T-helper 2 cell treated with Interferon-gamma antibody and Interleukin-4, amounts not matched to agents 5 μg/mL and 100 μg/mL, for 36 hours (primary cell): ENCODE results near the gene KCNIP3.

Experiments used
- DNase-seq: peaks from one replicate; pipeline ENCODE4 v3.0.0; 2021; ENCODE audit warnings: low spot score
- H3K27ac Mint-ChIP-seq: one replicate; pipeline ENCODE4 v1.8.0; 2021; ENCODE audit warnings: mild to moderate bottlenecking, mixed read lengths
- H3K27me3 Mint-ChIP-seq: one replicate; pipeline ENCODE4 v1.8.0; 2021; ENCODE audit warnings: low read depth, mixed read lengths
- H3K36me3 Mint-ChIP-seq: one replicate; pipeline ENCODE4 v1.8.0; 2021; ENCODE audit warnings: low read depth, mixed read lengths
- H3K4me1 Mint-ChIP-seq: one replicate; pipeline ENCODE4 v1.8.0; 2021; ENCODE audit warnings: low read depth, mixed read lengths
- H3K4me3 Mint-ChIP-seq: one replicate; pipeline ENCODE4 v1.8.0; 2022; ENCODE audit warnings: mild to moderate bottlenecking, moderate library complexity, mixed read lengths
- H3K9me3 Mint-ChIP-seq: one replicate; pipeline ENCODE4 v1.8.0; 2021; ENCODE audit warnings: mixed read lengths

Gene KCNIP3

DNA sequence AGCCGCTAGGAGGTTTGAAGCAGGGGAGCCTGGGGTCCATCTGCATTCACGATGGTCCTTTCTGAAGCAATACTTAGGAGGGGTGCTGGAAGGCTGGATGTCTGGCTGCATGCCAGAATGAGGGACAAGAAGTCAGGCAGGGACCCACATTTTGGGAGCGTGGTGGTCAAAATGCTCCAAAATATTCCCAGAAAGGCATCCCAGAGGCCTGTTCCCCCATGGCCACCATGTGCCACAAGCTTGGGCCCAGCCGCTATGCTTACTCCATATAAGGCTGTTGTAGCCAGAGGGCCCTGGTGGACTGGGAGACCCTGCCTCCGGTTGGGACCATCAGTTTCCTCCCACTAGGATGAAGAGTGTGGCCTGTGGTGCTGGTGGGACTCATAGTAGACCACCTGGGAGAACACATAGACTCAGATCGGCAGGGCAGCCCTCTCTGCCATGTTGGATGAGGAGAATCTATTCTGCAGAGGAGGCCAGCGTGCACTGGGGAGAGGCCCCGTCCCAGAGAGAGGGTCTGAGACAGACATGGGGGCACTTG lies 26.5 kb upstream of the KCNIP3 start:
- Mint-ChIP-seq H3K4me1 (no peaks in the 10 kb centered on the region), H3K4me3 (no peak overlapping the region), H3K27me3 (no peaks in the 10 kb centered on the region), H3K9me3 (no peaks in the 10 kb centered on the region), H3K27ac (no peak overlapping the region), H3K36me3 (no peaks in the 10 kb centered on the region)
- no peak for DNase-seq

DNA sequence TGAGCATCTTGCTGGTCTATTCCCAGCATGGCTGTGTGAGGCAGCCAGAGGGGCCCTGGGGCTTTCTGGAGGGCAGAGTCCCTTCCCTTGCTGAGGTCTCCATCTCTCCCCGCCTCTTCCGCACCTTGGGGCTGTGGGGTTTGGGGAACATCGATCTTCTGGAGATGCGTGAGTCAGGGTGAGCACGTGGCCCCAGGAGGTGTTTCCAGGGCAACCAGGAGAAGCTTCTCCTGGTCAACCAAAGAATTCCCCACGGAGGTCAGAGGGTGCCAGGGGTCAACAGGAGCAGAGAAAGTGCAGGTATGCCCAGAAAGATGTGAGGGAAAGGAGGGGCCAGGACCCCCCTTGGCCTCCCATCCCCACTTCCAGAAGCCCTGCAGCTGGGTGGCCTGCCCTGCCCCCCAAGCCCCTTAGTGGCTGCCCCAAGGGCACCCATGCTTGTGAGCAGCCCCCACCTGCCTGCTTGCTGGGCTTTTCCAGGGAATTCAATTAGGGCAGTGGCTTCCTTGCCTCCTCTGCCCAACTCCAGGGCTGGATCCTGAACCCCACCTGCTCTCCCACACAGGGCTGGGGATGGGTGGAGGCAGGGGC lies 25.7 kb upstream of the KCNIP3 start:
- no peaks in the 10 kb centered on the region for H3K36me3 Mint-ChIP-seq
- no peaks in the 10 kb centered on the region for H3K9me3 Mint-ChIP-seq
- DNase-seq, result no peak
- H3K4me3 Mint-ChIP-seq, result no peak overlapping the region
- no peaks in the 10 kb centered on the region for H3K4me1 Mint-ChIP-seq
- no peak overlapping the region for H3K27ac Mint-ChIP-seq
- H3K27me3 Mint-ChIP-seq, result no peaks in the 10 kb centered on the region

DNA sequence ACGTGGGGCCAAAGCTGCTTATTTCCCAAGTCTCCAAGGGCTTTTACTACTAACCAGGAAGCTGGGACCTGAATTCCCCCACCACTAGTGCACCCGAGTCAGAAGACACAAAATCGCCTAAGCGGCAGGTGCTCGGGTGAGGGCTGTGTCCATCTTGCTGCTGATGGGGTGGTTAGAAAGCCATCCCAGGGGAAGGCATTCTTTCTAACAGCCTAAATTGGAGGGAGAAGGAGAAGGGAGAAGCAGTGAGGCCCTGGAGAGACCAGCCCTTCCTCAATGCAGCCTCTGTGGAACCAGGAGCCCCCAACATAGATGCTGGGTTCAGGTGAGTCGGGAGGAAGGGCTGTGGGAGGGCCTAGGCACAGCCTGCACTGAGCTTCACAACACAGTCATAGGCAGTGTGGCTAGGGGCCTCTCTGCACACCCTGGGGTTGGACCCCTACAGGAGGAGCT lies 24.8 kb upstream of the KCNIP3 start:
- H3K27me3 Mint-ChIP-seq, result no peaks in the 10 kb centered on the region
- no peak overlapping the region for H3K27ac Mint-ChIP-seq
- no peak for DNase-seq
- H3K9me3 Mint-ChIP-seq, result no peaks in the 10 kb centered on the region
- no peaks in the 10 kb centered on the region for H3K36me3 Mint-ChIP-seq
- H3K4me1 Mint-ChIP-seq, result no peaks in the 10 kb centered on the region
- H3K4me3 Mint-ChIP-seq, result no peak overlapping the region

GRCh38 chr2:95272781-95273180 lies 24.4 kb upstream of the KCNIP3 start:
- Mint-ChIP-seq H3K4me1 (no peaks in the 10 kb centered on the region), H3K36me3 (no peaks in the 10 kb centered on the region), H3K27ac (no peak overlapping the region), H3K9me3 (no peaks in the 10 kb centered on the region), H3K4me3 (no peak overlapping the region), H3K27me3 (no peaks in the 10 kb centered on the region)
- DNase-seq, result no peak

GRCh38 chr2:95273566-95274290 lies 23.4 kb upstream of the KCNIP3 start:
- H3K36me3 Mint-ChIP-seq, result no peaks in the 10 kb centered on the region
- no peak overlapping the region for H3K4me3 Mint-ChIP-seq
- H3K27me3 Mint-ChIP-seq, result no peaks in the 10 kb centered on the region
- no peak for DNase-seq
- no peaks in the 10 kb centered on the region for H3K4me1 Mint-ChIP-seq
- no peaks in the 10 kb centered on the region for H3K9me3 Mint-ChIP-seq
- H3K27ac Mint-ChIP-seq, result no peak overlapping the region

DNA sequence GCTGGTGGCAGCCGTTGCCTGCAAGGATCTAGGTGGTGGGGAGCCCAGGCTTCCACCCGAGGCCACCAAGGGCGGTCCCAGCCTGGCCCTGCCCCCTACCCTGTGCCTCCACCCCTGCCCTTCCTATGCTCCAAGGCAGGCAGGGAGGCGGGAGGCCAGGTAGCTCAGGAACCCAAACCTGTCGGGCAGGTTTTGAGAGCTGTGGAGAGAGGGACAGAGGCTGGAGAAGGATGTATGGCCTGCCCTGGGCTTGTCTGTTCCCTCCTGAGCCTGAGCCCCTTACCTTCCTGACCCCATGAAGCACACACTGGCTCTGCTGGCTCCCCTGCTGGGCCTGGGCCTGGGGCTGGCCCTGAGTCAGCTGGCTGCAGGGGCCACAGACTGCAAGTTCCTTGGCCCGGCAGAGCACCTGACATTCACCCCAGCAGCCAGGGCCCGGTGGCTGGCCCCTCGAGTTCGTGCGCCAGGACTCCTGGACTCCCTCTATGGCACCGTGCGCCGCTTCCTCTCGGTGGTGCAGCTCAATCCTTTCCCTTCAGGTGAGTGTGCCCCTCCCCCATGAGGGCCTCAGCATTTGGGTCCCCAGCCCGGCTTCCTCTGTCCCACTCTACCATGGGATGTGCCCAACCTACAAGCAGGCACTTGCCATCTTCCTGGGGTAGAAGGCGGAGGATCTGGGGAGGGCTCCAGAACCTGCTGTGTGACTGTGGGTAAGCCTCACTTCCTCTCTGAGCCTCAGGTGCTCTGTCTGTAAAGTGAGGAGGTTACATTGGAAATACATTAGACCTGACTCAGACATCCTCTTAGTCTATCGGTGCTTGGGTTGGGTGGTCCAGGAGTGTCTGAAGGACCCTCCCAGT lies 22.6 kb upstream of the KCNIP3 start, which contains the start of gene PROM2:
TSS of gene PROM2 (plus strand) at position 159 of the 860 bp plus-strand sequence. CDS start at position 296, 137 bp downstream.
- H3K36me3 Mint-ChIP-seq, result no peaks in the 10 kb centered on the region
- H3K27me3 Mint-ChIP-seq, result no peaks in the 10 kb centered on the region
- no peaks in the 10 kb centered on the region for H3K4me1 Mint-ChIP-seq
- DNase-seq, result no peak
- H3K4me3 Mint-ChIP-seq, result no peak within 1 kb of the TSS
- no peak within 1 kb of the TSS for H3K27ac Mint-ChIP-seq
- no peaks in the 10 kb centered on the region for H3K9me3 Mint-ChIP-seq

DNA sequence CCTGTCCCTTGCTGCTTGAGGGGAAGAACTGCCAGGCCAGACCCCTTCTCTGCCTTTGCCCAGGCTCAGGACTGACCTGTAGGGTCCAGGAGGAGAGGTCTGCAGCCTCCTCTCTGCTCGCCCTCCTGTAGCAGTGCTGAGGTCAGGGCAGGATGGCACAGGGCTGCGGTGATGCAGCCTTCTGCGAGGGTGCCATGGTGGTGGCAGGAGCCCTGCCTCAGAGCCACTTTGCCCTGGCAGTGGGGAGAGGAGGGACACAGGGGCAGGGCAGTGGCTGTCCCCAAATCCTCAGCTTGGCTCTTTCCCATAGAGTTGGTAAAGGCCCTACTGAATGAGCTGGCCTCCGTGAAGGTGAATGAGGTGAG lies 22.0 kb upstream of the KCNIP3 start:
- Mint-ChIP-seq H3K4me3 (no peak overlapping the region), H3K27ac (no peak overlapping the region), H3K4me1 (no peaks in the 10 kb centered on the region), H3K36me3 (no peaks in the 10 kb centered on the region), H3K9me3 (no peaks in the 10 kb centered on the region), H3K27me3 (no peaks in the 10 kb centered on the region)
- DNase-seq, result no peak

DNA sequence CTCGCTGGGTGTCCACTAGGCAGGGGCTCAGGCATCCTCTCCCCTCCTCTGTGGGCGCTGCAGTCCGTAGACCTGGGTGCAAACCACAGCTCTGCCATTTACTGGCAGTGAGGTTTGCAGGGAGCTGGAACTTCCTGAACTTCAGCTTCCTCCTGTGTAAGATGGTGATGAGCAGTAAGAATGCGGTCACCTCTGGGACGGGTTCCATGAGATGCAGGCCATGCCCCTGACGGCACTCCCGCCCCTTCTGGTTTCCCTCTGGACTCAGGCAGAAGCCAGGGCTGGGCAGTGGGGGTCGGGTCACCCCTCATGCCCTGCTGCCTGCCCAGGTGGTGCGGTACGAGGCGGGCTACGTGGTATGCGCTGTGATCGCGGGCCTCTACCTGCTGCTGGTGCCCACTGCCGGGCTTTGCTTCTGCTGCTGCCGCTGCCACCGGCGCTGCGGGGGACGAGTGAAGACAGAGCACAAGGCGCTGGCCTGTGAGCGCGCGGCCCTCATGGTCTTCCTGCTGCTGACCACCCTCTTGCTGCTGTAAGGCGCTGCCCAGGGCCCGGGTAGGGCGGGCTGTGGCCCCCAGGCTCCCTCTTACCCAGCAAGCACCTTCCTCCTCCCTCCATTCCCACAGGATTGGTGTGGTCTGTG lies 21.4 kb upstream of the KCNIP3 start:
- Mint-ChIP-seq H3K4me1 (no peaks in the 10 kb centered on the region), H3K27me3 (no peaks in the 10 kb centered on the region), H3K36me3 (no peaks in the 10 kb centered on the region), H3K4me3 (no peak overlapping the region), H3K27ac (no peak overlapping the region), H3K9me3 (no peaks in the 10 kb centered on the region)
- no peak for DNase-seq

- Mint-ChIP-seq H3K4me3 (no peak overlapping the region), H3K9me3 (no peaks in the 10 kb centered on the region), H3K27ac (no peak overlapping the region), H3K36me3 (no peaks in the 10 kb centered on the region), H3K27me3 (no peaks in the 10 kb centered on the region), H3K4me1 (no peaks in the 10 kb centered on the region)
- DNase-seq, result no peak
Measured at GRCh38 chr2:95276244-95276887, 20.8 kb upstream of the KCNIP3 start.

GRCh38 chr2:95276888-95277245 lies 20.3 kb upstream of the KCNIP3 start:
- no peaks in the 10 kb centered on the region for H3K36me3 Mint-ChIP-seq
- no peak overlapping the region for H3K4me3 Mint-ChIP-seq
- DNase-seq, result no peak
- H3K27ac Mint-ChIP-seq, result no peak overlapping the region
- H3K9me3 Mint-ChIP-seq, result no peaks in the 10 kb centered on the region
- no peaks in the 10 kb centered on the region for H3K27me3 Mint-ChIP-seq
- H3K4me1 Mint-ChIP-seq, result no peaks in the 10 kb centered on the region

- H3K9me3 Mint-ChIP-seq, result no peaks in the 10 kb centered on the region
- no peaks in the 10 kb centered on the region for H3K27me3 Mint-ChIP-seq
- H3K4me1 Mint-ChIP-seq, result no peaks in the 10 kb centered on the region
- H3K4me3 Mint-ChIP-seq, result no peak overlapping the region
- no peaks in the 10 kb centered on the region for H3K36me3 Mint-ChIP-seq
- no peak for DNase-seq
- H3K27ac Mint-ChIP-seq, result no peak overlapping the region
Measured at GRCh38 chr2:95277246-95277906, 19.8 kb upstream of the KCNIP3 start.

DNA sequence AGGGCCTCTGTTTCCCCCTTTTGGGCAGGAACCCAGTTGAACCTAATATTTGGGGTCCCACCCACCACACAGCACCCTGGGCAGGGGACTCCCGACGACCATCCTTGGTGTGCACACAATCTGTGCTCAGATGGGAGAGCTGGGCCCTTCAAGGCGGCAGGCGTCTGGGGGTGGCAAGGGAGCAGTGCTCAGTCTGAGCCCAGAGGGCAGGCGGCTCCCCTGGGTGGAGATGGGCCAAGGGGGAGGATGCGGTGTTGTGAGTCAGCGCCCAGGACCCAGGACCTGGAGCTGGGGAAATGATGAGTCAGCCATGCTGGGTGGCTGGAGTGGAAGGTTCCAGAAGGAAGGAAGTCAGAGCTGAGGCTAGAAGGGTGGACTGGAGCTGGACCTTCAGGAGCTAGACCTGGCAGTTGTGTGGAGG lies 19.1 kb upstream of the KCNIP3 start:
- Mint-ChIP-seq H3K4me3 (no peak overlapping the region), H3K27ac (no peak overlapping the region), H3K27me3 (no peaks in the 10 kb centered on the region), H3K4me1 (no peaks in the 10 kb centered on the region), H3K9me3 (no peaks in the 10 kb centered on the region), H3K36me3 (no peaks in the 10 kb centered on the region)
- no peak for DNase-seq

- no peaks in the 10 kb centered on the region for H3K9me3 Mint-ChIP-seq
Measured at GRCh38 chr2:95278637-95279225, 18.4 kb upstream of the KCNIP3 start.

More at GRCh38 chr2:95278637-95279225, 18.4 kb upstream of the KCNIP3 start:
- Mint-ChIP-seq H3K27me3 (no peaks in the 10 kb centered on the region), H3K36me3 (no peaks in the 10 kb centered on the region), H3K4me1 (no peaks in the 10 kb centered on the region), H3K4me3 (no peak overlapping the region), H3K27ac (no peak overlapping the region)
- DNase-seq, result no peak
